CD4-positive, alpha-beta T cell treated with Interleukin-6 at 100 ng/mL for 8 hours (primary cell): ENCODE data around the gene PEAK3.
A peak's percentile ranks its signal among the peaks of the same experiment; 100 is the strongest.

Source experiments
- DNase-seq: peaks from one replicate; pipeline ENCODE4 v3.0.0-alpha.2; 2020; ENCODE audit warnings: mixed read lengths, low spot score

PEAK3 gene

DNA sequence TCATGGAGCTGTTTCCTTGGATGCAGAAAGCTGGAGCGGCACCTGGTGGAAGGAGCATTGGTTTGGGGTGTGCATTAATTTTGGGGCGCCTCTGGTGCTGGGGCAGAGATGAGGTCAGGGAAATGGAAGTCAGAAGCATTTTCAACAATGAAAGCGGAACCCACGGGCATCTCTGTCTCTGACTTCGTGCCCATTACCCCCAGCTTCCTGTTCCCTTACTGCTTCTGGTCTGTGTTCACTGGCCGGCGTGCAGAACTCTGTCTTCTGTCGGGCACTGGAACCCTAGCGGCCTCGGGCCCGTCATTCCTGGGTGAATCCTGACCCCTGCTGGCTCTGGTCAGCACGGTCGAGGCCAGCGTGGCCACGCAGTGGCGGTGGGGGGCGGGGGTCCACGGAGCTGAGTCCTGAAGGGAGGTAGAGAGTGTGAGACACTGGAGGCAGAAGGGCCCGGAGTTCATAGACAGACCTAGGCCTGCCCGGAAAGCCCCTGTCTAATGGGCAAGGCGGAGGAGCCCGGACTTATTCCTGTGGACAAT is 33.9 kb upstream of the PEAK3 start:
- no peak for DNase-seq

DNA sequence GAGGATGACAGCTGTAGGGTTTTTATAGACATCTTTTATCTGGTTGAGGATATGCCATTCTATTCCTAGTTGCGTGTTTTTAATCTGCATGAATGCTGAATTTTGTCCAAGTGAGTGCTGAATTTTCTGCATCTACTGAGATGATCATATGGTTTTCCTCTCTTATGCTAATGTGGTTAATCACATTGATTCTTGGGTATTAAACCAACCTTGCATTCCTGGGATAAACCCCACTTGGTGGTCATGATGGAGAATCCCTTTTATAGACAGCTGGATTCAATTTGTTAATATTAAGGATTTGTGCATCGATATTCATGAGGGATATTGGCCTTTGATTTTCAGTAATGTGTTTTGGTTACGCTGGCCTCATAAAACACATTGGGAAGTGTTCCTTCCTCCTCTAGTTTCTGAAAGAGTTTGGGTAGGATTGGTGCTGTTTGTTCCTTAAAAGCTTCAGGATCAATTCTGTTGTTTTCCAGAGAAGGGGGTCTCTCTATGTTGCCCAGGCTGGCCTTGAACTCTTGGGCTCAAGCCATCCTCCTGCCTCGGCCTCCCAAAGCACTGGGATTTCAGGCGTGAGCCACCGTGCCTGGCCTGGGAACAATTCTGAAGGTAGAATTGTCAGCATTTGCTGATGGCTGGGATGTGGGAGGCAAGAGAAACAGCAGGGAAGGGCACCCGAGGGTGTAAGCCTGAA is 33.3 kb upstream of the PEAK3 start:
- DNase-seq, result no peak

DNA sequence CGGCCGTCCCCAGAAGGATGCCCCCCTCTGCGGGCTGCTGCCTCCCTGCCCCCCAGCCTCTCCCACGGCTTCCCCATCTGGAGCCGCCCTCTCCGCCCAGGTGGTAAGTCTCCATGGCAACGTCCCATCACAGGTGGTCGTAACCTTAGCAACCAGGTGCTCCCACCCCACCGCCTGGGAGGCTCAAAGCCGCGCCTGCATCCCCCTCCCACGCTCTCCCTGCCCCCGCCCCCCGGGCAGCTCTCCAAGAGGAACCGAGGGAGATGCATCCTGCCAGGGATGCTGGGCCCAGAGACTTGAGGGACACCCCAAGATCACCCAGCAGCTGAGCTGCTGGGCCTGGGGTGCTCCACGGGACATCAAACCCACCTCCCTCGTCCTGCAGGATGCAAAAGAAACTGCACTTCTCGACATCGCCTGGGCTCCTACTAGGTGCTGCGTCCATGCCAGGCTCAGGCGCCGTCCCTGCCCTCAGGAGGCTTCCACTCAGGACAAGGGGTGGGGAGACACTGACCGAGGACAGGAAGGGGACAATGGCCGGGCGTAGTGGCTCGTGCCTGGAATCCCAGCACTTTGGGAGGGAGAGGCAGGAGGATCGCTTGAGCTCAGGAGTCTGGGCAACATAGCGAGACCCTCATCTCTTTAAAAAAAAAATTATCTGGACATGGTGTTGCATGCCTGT is 31.0 kb upstream of the PEAK3 start:
- no peak for DNase-seq

DNA sequence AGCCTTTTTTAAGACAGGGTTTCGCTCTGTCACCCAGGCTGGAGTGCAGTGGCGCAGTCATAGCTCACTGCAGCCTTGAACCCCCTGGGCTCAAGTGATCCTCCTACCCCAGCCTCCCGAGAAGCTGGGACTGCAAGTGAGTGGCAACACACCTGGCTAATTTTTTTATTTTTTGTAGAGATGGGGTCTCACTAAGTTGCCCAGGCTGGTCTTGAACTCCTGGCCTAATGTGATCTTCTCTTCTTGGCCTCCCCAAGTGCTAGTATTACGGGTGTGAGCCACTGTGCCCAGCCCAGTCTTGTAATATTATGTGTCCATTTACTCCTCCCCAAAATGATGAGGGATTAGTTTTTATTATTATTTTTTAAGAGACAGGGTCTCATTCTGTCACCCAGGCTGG is 29.1 kb upstream of the PEAK3 start:
- DNase-seq, result no peak

GRCh38 chr19:2309734-2310362 is 27.9 kb upstream of the PEAK3 start:
- DNase-seq, result no peak

DNA sequence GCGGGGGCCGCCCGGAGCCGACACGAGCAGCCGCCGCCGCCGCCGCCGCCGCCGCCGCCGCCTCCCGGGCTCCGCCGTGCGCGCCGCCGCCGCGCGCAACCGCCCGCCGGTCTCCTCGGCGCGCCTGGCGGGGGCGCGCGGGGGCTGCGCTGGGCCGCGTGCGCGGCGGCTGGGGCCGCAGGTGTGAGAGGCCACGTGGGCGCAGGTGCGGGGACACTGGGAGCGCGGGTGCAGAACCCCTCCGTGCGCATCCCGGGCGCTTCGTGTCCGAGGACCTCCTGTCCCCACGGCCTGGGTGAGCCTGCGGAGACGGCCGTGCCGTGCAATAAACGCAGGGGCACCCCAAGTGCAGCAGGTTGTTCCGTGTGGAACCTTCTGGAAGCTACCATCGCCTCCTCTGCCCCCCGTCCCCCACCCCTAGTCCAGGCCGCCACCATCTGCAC is 26.2 kb upstream of the PEAK3 start, which contains the start of gene LINGO3:
LINGO3 (minus strand) TSS at position 41 of the 443 bp plus-strand sequence. CDS start 16,378 bp downstream, outside the sequence.
- no peak for DNase-seq

- DNase-seq, result no peak
Observed at GRCh38 chr19:2307518-2308012, 25.6 kb upstream of the PEAK3 start.

- DNase-seq, result no peak
Observed at GRCh38 chr19:2306971-2307370, 25.0 kb upstream of the PEAK3 start.

- no peak for DNase-seq
Observed at GRCh38 chr19:2306281-2306806, 24.4 kb upstream of the PEAK3 start.

DNA sequence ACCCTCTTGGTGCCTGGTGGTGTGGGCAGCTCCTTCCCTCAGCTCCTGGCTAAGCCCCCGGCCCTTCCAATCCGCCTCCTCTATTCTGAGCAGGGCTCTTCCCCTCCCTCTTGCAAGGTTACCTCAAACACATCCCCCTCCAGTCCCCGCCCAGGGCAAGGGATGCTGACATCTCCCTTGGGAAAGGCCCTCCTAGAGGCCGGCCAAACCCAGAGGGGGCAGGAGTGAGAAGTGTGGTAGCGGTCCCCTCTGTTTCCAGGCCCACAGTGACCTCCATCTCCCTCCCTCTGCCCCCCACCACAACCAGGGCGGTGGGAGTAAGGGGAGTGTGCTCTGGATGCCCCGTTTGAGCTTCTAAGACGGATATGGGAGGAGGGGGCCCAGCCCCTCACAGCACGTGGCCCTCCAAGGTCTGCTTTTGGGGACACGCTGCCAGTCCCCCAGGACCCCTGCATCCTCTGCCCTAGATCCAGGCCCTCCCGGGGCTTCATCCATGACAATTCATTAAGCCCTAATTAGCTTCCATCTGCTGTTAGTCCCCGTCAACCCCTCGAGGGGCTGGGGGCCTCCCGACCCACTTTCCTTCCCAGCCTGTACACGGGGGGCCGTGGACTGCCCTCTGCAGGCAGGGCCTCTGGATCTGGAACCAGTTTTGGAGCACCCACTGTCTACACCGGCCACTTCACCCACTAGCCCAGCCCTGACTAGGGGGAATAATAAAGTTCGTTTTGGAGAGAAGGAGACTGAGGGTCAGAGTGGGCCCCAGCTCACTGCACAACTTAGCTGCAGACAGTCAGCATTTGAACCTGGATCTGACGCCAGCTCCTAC is 23.7 kb upstream of the PEAK3 start:
- no peak for DNase-seq

DNA sequence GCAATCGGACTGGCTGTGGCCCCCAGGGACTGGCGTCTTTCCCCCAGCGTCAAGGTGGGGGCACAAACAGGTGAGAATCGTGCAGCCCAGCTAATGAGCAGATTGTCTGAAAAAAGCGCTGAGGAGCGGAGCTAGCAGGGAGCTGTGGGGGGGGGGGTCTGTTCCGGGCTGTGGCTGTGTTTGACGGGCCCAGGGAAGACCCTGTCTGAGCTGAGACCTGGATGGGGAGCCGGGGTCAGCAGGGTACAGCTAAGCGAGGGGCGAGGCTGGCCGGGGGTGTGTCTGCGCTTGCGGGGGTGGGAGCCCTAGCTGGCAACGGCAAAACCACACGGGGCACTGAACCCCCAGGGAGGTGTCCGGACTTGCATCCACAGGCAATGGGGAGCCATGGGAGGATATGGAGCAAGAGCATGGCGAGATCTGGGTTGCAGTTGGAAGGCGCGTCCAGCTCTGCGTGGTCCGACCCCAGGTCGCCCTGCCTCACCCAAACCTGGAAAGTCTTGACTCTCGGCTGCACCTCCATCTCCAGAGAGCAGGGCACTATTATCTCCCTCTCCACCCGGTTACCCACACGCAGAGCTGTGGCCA is 21.3 kb upstream of the PEAK3 start:
- no peak for DNase-seq

DNA sequence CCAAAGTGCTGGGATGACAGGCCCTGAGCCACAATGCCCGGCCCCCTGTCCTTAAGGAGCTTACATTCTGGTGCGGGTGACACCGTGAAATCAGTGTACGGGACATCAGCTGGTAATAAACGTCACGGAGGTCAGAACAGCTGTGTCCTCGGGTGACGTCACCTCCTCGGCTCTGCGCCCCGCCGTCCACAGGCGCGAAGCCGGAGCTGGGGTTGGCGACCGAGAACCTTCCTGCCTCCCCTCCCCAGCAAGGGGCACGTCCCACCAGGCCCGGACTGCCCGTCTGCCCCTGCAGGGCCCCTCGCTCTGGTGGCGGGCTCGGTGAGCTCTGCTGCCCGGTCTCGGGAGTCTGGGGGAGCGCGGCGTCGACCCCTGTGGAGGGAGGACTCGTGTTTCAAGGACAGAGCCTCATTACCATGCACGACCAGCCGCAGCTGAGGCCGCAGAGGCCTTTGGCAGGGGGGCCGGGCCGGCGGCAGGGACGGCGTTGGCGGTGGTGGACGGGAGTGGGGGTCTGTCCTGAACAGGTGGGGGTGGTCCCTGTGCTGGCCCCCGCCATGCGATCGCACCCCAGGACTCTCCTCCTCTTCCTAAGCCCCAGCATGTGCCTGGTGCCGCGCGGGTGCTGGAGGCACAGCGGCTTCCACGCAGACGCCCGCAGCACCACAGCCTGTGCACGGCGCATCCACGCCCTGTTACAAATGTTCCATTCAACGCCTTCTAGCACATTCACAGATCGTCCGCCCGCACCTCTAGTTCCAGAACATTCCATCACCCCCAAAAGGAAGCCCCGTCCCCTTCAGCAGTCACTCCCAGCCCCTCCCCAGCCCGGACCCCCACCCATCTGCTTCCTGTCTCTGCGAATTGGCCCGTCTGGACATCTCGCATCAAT is 20.6 kb upstream of the PEAK3 start:
- DNase-seq, result no peak

GRCh38 chr19:2300533-2300932 is 18.6 kb upstream of the PEAK3 start:
- DNase-seq, result no peak

- DNase-seq, result no peak
Observed at GRCh38 chr19:2296141-2296540, 14.2 kb upstream of the PEAK3 start.

DNA sequence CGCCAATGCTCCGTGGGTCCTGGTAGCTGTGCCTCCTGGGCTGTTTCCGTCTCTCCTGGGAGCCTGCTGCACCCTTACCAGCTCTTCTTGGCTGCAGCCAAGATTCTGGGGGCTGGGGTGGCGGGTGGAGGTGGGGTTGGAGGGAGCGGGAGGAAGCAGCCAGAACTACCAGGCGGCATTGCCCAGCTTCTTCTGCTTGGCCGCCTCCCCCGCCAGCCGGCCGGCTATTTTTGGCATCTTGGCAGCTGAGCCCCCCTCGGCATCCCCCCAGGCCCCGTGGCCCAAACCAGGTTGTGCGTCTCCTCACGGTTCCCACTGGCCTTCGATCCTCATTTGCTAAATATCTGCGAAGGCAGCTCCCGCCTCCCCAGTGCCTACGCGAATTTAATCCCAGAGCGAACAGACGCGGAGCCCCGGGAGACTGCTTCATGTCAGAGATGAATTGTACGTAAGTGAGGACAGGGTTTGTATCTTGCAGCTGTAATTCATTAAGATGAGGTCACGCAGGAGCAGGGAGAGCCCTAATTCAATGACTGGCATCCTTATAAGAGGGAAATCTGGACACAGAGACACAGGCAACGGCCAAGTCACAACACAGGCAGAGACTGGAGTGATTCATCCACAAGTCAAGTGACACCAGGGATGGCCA is 12.8 kb upstream of the PEAK3 start:
- DNase-seq, result no peak

DNA sequence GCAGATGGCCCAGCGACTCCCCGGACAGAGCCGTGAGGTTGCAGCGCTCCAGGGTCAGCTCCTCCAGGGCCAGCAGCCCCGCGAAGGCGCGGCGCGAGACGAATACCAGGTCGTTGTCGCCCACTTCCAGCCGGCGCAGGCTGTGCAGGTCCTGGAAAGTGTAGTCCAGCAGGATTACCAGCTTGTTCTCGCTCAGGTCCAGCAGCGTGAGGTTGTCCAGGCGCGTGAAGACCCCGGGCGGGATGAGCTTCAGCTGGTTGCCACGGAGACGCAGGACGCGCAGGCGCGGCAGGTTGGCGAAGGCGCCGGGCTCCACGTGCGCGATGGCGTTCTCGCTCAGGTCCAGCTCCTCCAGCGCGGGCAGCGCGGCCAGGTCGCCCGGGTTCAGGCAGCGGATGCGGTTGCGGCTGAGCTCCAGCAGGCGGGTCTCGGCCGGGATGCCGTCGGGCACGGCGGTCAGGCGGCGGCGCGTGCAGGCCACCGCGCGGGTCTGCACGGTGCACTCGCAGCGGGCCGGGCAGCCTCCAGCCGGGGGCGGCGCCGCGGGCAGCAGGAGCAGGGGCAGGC is 9.3 kb upstream of the PEAK3 start:
- no peak for DNase-seq

GRCh38 chr19:2290441-2291184 is 8.6 kb upstream of the PEAK3 start:
- no peak for DNase-seq

DNA sequence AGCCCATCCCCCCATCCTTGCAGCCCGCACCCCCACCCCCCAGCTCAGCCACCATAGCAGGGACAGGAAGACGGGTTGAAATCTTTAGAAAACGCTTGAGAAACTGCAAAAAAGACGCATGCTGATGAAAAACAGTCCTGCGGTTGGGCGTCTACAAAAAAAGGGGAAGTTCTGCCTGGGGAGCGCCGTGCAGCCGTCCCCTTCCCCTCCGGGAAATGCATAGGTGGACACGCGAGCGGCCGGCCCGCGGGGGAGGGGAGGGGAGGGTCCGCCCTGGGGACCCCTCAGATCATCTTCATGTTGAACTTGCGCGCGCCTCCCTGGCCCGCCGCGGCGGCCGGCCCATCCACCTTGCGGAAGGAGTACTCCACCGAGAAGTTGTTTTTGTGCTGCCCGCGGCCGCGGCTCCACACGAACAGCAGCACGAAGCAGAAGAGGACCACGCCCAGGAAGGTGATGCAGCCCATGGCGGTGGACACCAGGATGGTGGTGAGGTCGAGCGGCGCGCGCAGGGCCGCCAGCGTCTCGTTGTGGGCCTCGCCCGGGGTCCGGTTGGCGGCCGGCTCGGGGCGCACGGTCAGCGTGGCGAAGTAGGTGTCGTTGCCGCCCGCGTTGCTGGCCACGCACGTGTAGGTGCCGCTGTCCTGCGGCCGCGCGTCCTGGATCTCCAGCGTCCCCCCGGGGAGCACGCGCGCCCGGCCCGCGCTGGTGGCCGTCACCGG is 7.9 kb upstream of the PEAK3 start:
- DNase-seq, result peak; percentile 68
